Ishikawa (cell line): ENCODE results near the gene CCDC170.

Experiments used
- CEBPB ChIP-seq: IDR thresholded peaks from 2 replicates; pipeline ENCODE4 v1.6.1; 2012
- CREB1 ChIP-seq: IDR thresholded peaks from 2 replicates; pipeline ENCODE4 v1.6.1; 2012; ENCODE audit warnings: low read depth
- EGR1 ChIP-seq: IDR thresholded peaks from 2 replicates; pipeline ENCODE4 v1.6.1; 2012
- EP300 ChIP-seq: IDR thresholded peaks from 2 replicates; pipeline ENCODE4 v1.6.1; 2012; ENCODE audit warnings: borderline replicate concordance
- NFIC ChIP-seq: IDR thresholded peaks from 2 replicates; pipeline ENCODE4 v1.6.1; 2012
- RAD21 ChIP-seq: IDR thresholded peaks from 2 replicates; pipeline ENCODE4 v1.6.1; 2012; ENCODE audit warnings: low read depth
- TAF1 ChIP-seq: IDR thresholded peaks from 2 replicates; pipeline ENCODE4 v1.6.1; 2012; ENCODE audit warnings: low read depth, mild to moderate bottlenecking
- TCF12 ChIP-seq: IDR thresholded peaks from 2 replicates; pipeline ENCODE4 v1.6.1; 2012; ENCODE audit warnings: low read depth
- TEAD4 ChIP-seq: IDR thresholded peaks from 2 replicates; pipeline ENCODE4 v1.6.1; 2012
- YY1 ChIP-seq: IDR thresholded peaks from 2 replicates; pipeline ENCODE4 v1.6.1; 2012; ENCODE audit warnings: low read depth
- TF ChIP-seq, protein P1 (sequence below): IDR thresholded peaks from 2 replicates; pipeline ENCODE4 v1.6.1; 2012; ENCODE audit warnings: low read depth, mild to moderate bottlenecking
- TF ChIP-seq, protein P2 (sequence below): IDR thresholded peaks from 2 replicates; pipeline ENCODE4 v1.6.1; 2012

DNA sequence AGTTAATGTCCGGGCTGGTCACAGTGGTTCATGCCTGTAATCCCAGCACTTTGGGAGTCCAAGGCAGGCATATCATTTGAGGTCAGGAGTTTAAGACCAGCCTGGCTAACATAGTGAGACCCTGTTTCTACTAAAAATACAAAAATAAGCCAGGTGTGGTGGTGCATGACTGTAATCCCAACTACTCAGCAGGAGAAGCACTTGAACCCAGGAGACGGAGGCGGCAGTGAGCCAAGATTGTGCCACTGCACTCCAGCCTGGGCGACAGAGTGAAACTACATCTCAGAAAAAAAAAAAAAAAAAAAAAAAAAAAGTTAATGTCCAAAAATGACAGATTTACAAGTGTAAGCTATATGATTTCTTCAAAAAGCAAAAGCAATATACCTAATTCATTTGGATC is 124.9 kb downstream of the CCDC170 start:
- TF ChIP-seq, protein P1, sequence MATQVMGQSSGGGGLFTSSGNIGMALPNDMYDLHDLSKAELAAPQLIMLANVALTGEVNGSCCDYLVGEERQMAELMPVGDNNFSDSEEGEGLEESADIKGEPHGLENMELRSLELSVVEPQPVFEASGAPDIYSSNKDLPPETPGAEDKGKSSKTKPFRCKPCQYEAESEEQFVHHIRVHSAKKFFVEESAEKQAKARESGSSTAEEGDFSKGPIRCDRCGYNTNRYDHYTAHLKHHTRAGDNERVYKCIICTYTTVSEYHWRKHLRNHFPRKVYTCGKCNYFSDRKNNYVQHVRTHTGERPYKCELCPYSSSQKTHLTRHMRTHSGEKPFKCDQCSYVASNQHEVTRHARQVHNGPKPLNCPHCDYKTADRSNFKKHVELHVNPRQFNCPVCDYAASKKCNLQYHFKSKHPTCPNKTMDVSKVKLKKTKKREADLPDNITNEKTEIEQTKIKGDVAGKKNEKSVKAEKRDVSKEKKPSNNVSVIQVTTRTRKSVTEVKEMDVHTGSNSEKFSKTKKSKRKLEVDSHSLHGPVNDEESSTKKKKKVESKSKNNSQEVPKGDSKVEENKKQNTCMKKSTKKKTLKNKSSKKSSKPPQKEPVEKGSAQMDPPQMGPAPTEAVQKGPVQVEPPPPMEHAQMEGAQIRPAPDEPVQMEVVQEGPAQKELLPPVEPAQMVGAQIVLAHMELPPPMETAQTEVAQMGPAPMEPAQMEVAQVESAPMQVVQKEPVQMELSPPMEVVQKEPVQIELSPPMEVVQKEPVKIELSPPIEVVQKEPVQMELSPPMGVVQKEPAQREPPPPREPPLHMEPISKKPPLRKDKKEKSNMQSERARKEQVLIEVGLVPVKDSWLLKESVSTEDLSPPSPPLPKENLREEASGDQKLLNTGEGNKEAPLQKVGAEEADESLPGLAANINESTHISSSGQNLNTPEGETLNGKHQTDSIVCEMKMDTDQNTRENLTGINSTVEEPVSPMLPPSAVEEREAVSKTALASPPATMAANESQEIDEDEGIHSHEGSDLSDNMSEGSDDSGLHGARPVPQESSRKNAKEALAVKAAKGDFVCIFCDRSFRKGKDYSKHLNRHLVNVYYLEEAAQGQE = no peak
- TF ChIP-seq TAF1 = no peak
- TF ChIP-seq CREB1 = no peak
- peak; percentile 45; the same call in 1 of the 2 replicates for TF ChIP-seq EP300
- TF ChIP-seq CEBPB = no peak
- TF ChIP-seq NFIC = peak; percentile 85
- no peak for TF ChIP-seq EGR1
- TF ChIP-seq TEAD4 = 0 out of 2 replicates have a peak, but pooled peaks have one; percentile 34
- TF ChIP-seq YY1 = no peak
- TF ChIP-seq, protein P2, sequence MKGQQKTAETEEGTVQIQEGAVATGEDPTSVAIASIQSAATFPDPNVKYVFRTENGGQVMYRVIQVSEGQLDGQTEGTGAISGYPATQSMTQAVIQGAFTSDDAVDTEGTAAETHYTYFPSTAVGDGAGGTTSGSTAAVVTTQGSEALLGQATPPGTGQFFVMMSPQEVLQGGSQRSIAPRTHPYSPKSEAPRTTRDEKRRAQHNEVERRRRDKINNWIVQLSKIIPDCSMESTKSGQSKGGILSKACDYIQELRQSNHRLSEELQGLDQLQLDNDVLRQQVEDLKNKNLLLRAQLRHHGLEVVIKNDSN = no peak
- 0 out of 2 replicates have a peak, but pooled peaks have one; percentile 2 for TF ChIP-seq RAD21
- TF ChIP-seq TCF12 = peak; percentile 53; the same call in 1 of the 2 replicates
